ENCODE results near the gene TSPAN12. TPM values are rescaled to one million over a fixed set of nuclear protein-coding genes. Genes with fewer than 3 reads are reported as not detected.

The TSPAN12 gene
- total and polyA plus RNA-seq, 2 of the 8 experiments (the other 6 are each of a cell fraction or from before 2014, with no cell fraction given) = 6.1 to 17.9 TPM

DNA sequence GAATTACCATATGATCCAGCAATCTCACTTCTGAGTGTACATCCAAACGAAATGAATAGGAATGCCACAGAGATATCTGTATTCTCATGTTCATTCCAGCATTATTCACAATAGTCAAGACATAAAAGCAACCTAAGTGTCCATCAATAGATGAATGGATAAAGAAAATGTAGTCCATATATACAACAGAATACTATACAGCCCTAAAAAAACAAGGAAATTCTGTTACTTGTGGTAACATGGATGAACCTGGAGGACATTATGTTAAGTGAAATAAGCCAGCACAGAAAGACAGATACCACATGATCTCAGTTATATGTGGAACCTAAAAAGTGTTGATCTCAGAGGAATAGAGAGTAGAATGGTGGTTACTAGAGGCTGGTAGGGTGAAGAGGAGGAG lies 26.7 kb downstream of the TSPAN12 start (continued):
- TF ChIP-seq FOSL1 (IDR thresholded peaks at IDR 0.05; ENCODE audit: insufficient read depth, low read depth, low read length) = no peak
- TF ChIP-seq POLR2AphosphoS5 (IDR thresholded peaks at IDR 0.05; ENCODE audit: low read depth, low read length) = no peak
- no peak for TF ChIP-seq SRF (IDR thresholded peaks at IDR 0.05; ENCODE audit: low read depth, low read length)
- TF ChIP-seq NANOG (IDR thresholded peaks at IDR 0.05; ENCODE audit: insufficient read depth, low read depth, low read length, poor library complexity, severe bottlenecking) = no peak
- TF ChIP-seq EP300 (IDR thresholded peaks at IDR 0.05; ENCODE audit: borderline replicate concordance in 1 of 2, low read depth in 2 of 2, low read length in 2 of 2) = no peak

All from H1 (cell line).